Stimulated activated naive CD8-positive, alpha-beta T cell treated with anti-CD3 and anti-CD28 coated beads, Interleukin-15, amount 100 ng/mL, for 72 hours (primary cell): ENCODE measurements around the gene TPH1.

Experiments
- ATAC-seq: fragments of 150-1000 bp; cut with Tn5 transposase; 2 replicates; pipeline ENCODE4 v1.10.0; 2021; ENCODE audit warnings: mild to moderate bottlenecking, moderate library complexity
- DNase-seq, 2 donors: peaks; one replicate each; pipeline ENCODE4 v3.0.0; 2021 to 2022
- H3K27ac Mint-ChIP-seq, 2 donors: one replicate each; pipeline ENCODE4 v1.8.0; 2022; ENCODE audit warnings: mild to moderate bottlenecking in 2 of 2, mixed read lengths in 2 of 2, moderate library complexity in 2 of 2
- H3K27me3 Mint-ChIP-seq: one replicate; pipeline ENCODE4 v1.8.0; 2022; ENCODE audit warnings: mixed read lengths
- H3K4me1 Mint-ChIP-seq: one replicate; pipeline ENCODE4 v1.8.0; 2022; ENCODE audit warnings: mild to moderate bottlenecking, mixed read lengths
- H3K4me3 Mint-ChIP-seq, 2 donors: one replicate each; pipeline ENCODE4 v1.8.0; 2022; ENCODE audit warnings: mild to moderate bottlenecking in 2 of 2, mixed read lengths in 2 of 2, moderate library complexity in 1 of 2
- H3K9me3 Mint-ChIP-seq, 2 donors: one replicate each; pipeline ENCODE4 v1.8.0; 2022; ENCODE audit warnings: mixed read lengths in 2 of 2

Gene TPH1

DNA sequence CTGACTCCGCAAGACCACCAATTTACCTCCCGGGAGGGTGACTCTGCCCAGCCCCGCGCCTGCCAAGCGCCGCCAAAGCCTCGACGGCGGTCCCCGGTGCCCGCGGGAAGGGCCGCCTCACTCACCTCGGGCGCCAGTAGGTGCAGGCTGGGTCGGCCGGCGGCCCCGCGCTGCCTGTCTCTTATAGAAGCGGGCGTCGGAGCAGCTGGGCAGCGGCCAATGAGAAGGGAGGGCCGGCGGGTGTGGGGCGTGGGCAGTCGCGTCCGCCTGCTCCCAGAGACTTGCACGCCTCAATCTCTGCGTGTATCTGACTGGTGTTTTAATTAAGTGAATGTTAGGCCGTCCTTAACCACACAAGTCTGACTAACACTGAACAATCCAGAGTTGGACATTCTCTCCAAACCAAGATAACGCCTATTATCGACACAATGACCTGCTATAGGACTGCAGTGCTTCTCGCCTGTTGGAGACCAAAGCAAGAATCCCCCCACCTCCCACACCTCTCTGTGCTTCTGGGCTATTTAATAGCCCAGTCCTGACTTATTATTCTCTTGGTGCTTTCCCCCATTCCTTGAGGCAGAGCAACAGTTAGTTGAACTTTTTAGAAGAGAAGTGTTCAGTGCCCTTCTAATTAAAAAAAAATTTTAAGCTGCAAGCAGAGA, at the start of gene TPH1:
Gene TPH1 (minus strand): TSS at position 154 of the 662 bp plus-strand sequence. CDS start 5,507 bp downstream, outside the sequence.
- Mint-ChIP-seq H3K9me3 (peaks cover 8 to 15% of the 10 kb centered on the region in 2 donors), H3K27ac (no peak within 1 kb of the TSS), H3K27me3 (peaks cover 49% of the 10 kb centered on the region), H3K4me1 (no peaks in the 10 kb centered on the region), H3K4me3 (no peak within 1 kb of the TSS)
- DNase-seq: no peak
- ATAC-seq: peak; percentile 31

DNA sequence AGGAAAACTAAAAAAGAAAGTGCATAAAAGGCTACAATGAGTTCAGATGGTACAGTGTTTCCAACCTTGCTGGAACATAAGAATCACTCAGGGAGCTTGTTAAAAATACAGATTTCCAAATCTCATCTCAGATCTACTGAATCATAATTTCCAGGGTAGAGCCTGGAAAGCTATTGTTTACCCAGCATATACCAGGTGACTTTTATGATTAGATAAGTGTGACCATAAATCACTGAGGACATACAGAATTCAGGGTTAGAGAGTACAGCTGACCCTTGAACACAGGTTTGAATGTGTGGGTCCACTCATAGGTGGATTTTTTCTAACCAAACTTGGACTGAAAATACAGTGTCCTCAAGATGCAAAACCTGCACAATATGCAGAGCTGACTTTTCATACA, 47.9 kb upstream of the TPH1 start:
- ATAC-seq (no peak), DNase-seq (no peak)
- Mint-ChIP-seq H3K4me3 (no peak overlapping the region), H3K4me1 (no peaks in the 10 kb centered on the region), H3K9me3 (no peaks in the 10 kb centered on the region), H3K27ac (no peak overlapping the region), H3K27me3 (no peaks in the 10 kb centered on the region)

DNA sequence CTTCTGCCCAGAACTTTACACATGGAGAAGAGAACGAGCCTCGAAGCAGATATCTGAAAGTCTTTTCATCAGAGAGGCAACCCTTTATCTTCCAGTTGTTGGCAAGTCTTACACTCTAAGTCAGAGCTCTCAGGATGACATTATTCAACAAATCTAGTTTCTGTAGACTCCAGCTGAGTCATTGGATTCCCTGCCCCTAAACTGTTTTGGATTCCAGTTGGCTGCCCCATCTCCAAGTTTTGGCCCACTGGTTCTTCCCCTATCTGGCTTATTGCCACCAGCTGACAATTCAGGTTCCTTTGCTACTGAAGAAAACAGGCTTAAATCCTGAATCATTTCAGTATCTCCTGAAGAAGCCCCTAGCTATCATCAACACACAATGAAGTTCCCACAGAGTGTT, 45.7 kb upstream of the TPH1 start:
- Mint-ChIP-seq H3K4me3 (no peak overlapping the region), H3K27me3 (no peaks in the 10 kb centered on the region), H3K9me3 (no peaks in the 10 kb centered on the region), H3K27ac (no peak overlapping the region), H3K4me1 (no peaks in the 10 kb centered on the region)
- ATAC-seq: no peak
- DNase-seq: no peak

DNA sequence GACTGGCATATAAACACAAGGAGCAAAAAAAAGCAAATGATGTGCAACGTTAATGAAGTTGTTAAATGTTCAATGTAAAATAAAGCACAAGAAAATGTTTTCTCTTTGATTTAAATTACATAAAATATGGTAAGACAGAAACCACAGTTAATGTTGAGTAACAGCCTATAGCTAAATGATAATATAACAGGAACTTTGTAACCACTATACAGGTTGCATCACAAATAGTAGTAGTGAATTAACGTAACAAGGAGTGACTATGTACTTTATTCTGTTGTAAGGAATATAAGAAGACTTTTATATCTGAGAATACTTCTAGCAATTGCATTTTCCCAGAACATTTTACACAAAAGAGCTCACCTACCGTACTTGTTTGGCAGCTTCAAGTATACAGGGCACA, 42.9 kb upstream of the TPH1 start:
- H3K9me3 Mint-ChIP-seq: no peaks in the 10 kb centered on the region
- H3K27ac Mint-ChIP-seq: no peak overlapping the region
- no peaks in the 10 kb centered on the region for H3K27me3 Mint-ChIP-seq
- DNase-seq (no peak), ATAC-seq (no peak)
- no peaks in the 10 kb centered on the region for H3K4me1 Mint-ChIP-seq
- no peak overlapping the region for H3K4me3 Mint-ChIP-seq

DNA sequence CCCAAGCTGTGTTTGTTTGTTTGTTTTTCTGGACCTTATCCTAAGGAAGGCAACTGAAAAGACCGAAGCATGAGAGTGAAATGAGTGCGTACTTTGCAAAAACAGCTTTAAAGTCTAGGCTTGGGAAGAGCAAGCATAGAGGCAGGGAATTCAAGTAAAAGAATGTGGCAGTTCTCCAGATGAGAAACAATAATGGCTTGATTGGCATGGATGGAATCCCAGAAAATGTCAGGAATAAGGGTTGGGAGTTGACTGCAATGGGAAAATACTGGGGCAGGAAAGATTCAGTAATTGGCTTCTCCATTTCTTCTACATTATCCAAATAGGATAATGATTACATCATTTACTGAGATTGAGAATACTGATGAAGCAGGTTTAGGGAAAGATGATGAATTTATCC, 42.3 kb upstream of the TPH1 start:
- ATAC-seq: no peak
- DNase-seq: no peak
- H3K4me1 Mint-ChIP-seq: no peaks in the 10 kb centered on the region
- peak overlapping the region in 1 of 2 donors; percentile 50 for H3K27ac Mint-ChIP-seq
- no peaks in the 10 kb centered on the region for H3K9me3 Mint-ChIP-seq
- no peak overlapping the region for H3K4me3 Mint-ChIP-seq
- no peaks in the 10 kb centered on the region for H3K27me3 Mint-ChIP-seq

DNA sequence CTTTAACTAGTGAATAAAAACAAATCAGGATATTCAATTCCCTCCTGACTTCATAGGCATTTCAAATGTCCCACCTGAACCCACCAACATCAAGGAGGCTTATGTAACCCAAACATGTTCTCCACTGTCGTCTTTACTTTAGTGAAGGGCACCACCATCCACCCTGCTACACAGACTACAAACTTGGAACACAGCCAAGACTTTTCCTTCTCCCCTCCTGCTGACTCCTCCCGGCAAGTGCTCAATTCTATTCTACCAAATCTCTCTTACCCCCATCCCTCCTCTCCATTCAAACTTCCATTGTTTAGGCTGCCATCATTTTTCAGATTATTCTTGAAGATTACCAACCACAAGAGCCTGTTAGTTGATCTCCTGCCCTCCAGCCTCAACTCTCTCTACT, 35.5 kb upstream of the TPH1 start:
- H3K4me3 Mint-ChIP-seq: no peak overlapping the region
- ATAC-seq: no peak
- H3K27ac Mint-ChIP-seq: no peak overlapping the region
- no peaks in the 10 kb centered on the region for H3K4me1 Mint-ChIP-seq
- no peaks in the 10 kb centered on the region for H3K9me3 Mint-ChIP-seq
- H3K27me3 Mint-ChIP-seq: no peaks in the 10 kb centered on the region
- DNase-seq: no peak

DNA sequence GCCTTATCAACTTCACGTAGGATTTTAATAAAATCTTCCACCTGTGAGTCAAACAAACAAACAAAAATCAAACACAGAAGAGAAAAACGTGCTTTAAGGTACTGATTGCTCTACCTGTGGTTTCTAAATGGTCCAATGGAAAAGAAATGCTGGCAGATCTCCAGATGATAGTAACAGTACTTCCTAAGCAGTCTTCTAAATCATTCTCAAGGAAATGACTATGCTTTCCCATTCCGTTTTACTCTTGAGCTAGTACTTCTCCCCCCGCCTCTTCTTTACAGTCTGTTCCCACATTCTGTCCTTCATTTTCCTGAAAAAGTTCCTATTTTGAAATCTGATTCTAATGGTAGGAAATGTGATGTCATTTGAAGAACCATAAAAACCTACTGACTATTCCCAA, 34.4 kb upstream of the TPH1 start:
- Mint-ChIP-seq H3K4me1 (no peaks in the 10 kb centered on the region), H3K9me3 (no peaks in the 10 kb centered on the region), H3K27ac (peak overlapping the region in 1 of 2 donors; percentile 32), H3K4me3 (no peak overlapping the region), H3K27me3 (no peaks in the 10 kb centered on the region)
- DNase-seq: no peak
- no peak for ATAC-seq

DNA sequence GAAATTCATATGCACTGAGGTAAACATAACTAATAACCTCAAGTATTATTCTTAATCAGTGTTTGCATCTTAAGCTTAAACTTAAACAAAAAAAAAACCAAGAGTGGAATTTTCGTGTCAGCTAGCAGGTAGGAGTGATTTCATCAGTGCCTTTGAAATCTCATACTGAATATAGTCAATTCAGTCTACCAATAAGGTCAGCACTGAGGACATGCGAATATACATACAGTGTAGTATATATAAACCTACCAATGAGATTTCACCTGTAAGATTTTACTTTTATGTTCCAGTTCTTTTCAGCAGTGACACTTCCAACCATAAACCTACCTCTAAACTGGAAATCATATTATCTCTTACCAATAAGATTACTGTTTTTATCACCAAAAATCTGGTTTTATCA, 32.8 kb upstream of the TPH1 start:
- no peaks in the 10 kb centered on the region for H3K4me1 Mint-ChIP-seq
- no peak for ATAC-seq
- no peaks in the 10 kb centered on the region for H3K27me3 Mint-ChIP-seq
- H3K27ac Mint-ChIP-seq: no peak overlapping the region
- no peak for DNase-seq
- H3K4me3 Mint-ChIP-seq: no peak overlapping the region
- no peaks in the 10 kb centered on the region for H3K9me3 Mint-ChIP-seq

DNA sequence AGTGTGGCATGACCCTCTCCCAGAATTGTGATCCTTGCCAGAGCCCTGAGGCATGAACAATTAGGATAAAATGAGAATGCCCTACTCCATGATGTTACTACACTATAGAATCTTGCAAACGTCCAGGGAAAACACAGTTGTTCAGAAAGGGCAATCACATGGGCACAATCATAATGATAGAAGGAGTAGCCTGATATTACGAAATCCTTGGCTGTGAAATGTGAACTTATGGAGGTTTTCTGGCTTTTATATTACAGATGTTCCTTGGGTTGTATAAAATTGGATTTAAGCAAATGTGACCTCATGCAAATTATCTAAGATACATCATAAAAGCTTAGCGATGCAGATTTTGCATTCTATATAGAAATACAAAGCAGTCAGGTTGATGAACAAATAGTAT, 29.4 kb upstream of the TPH1 start:
- Mint-ChIP-seq H3K27ac (no peak overlapping the region), H3K9me3 (no peaks in the 10 kb centered on the region), H3K27me3 (no peaks in the 10 kb centered on the region), H3K4me1 (no peaks in the 10 kb centered on the region), H3K4me3 (no peak overlapping the region)
- DNase-seq (no peak), ATAC-seq (no peak)

DNA sequence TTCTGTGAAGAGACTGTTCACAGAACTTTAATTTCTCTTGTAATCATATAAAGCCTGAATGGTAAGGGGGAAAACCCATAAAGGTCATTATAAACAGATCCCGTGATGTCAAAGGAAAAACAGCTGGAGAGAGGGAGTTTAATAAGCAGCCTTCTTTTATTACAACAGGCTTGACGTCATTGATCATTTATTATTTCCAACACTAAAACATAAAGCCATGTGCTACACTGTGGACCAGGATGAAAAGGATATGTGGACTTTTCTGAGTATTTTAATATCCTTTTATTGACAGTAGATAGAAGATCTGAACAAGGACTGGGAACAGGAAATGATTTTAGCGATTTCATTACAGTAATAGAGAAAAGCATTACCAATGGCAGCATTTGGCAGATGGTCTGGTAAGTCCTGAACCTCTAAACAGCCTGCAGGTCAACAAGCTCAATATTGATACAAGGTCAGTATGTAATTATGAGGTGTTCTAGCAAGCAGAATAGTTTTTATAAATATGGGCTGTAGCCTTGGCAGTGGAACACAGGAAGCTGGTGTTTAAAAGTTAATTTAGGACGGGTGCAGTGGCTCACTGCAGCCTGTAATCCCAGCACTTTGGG, 25.1 kb upstream of the TPH1 start:
- no peaks in the 10 kb centered on the region for H3K27me3 Mint-ChIP-seq
- H3K27ac Mint-ChIP-seq: no peak overlapping the region
- no peaks in the 10 kb centered on the region for H3K4me1 Mint-ChIP-seq
- no peak overlapping the region for H3K4me3 Mint-ChIP-seq
- H3K9me3 Mint-ChIP-seq: no peaks in the 10 kb centered on the region
- DNase-seq (no peak), ATAC-seq (no peak)

DNA sequence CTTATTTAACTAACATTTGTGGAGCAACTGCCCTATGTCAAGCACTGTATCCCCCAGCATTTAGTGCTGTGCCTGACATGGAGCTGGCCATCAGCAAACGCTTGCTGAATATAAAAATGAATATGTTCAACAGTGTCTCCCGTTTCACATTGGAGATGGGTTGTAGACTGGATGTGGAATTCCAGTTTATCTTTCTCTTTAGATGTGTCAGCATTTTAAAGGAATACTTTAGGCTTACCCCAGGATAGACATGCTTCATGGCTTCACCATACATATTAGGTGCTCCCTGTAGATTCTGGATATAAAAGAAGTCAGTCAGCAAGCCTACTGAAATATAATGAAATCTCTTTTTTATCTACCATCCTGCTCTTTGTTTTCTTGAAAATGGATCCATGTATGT, 21.3 kb upstream of the TPH1 start:
- no peak overlapping the region for H3K27ac Mint-ChIP-seq
- no peaks in the 10 kb centered on the region for H3K27me3 Mint-ChIP-seq
- H3K4me3 Mint-ChIP-seq: no peak overlapping the region
- ATAC-seq: no peak
- DNase-seq: no peak
- no peaks in the 10 kb centered on the region for H3K9me3 Mint-ChIP-seq
- no peaks in the 10 kb centered on the region for H3K4me1 Mint-ChIP-seq

DNA sequence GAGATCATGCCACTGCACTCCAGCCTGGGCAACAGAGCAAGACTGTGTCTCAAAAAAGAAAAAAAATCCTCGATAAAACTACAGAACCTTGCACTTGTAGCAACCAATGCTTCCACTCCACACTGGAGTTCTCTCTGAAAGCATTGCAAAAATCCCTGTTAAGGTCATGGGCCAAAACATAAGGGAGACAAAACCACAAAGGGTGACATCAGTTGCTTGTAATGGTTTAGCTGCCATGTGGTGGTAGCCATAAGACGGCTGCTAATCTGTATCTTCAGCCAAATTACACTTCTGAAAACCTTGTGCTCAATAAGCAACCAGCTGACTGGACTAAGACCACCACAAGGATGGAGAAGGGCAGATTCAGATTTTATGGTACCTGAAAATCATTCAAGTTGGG, 20.6 kb upstream of the TPH1 start:
- H3K27ac Mint-ChIP-seq: no peak overlapping the region
- no peak for ATAC-seq
- H3K9me3 Mint-ChIP-seq: no peaks in the 10 kb centered on the region
- no peaks in the 10 kb centered on the region for H3K27me3 Mint-ChIP-seq
- no peak for DNase-seq
- H3K4me3 Mint-ChIP-seq: no peak overlapping the region
- no peaks in the 10 kb centered on the region for H3K4me1 Mint-ChIP-seq

DNA sequence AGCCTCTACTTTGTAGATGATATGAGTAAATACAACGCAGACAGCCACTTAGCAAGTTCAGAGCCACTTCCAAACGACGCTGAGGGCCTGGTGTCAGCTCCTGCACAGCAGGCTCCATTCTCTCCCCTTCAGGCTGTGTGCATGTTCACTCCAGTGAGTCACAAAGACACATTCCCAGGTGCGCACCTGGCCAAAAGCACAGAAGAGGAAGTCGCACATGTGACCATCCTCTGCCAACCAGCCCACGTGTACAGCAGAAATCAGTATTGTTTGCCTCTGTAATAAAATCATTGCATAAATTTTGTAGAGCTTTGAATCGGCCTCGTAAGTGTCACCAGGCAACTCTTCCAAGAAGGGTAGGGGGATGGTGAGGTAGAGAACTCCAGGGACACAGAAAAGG, 19.5 kb upstream of the TPH1 start:
- Mint-ChIP-seq H3K27me3 (no peaks in the 10 kb centered on the region), H3K4me3 (no peak overlapping the region), H3K4me1 (no peaks in the 10 kb centered on the region), H3K9me3 (no peaks in the 10 kb centered on the region), H3K27ac (no peak overlapping the region)
- no peak for DNase-seq
- no peak for ATAC-seq

DNA sequence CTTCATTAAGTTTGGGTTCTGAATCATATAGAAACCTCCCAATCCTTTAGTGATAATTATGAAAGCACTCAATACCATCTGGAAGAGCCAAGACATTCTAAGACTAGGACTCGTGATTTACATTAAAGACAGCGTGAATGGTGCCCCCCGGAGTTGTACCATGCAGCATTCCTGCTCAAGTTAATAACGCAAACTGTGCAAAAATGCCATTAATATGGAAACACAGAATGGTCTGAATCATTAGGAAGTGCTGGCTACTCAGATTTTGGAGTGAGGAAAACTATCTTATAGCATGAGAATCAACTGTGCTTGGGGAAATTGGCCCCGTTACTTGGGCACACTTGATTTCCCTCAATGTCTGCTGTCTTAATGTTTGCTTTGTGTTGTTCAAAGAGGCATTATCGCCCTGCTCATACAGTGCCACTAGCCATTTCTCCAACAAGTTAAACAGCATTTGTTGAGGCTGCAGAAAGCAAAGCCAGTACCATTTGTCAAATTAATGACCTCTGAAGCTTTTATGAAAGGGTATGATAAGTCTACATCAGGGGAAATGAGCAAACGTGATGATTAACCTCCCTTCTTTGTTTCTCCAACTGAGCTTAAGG, 18.5 kb upstream of the TPH1 start:
- Mint-ChIP-seq H3K4me3 (no peak overlapping the region), H3K4me1 (no peaks in the 10 kb centered on the region), H3K27ac (no peak overlapping the region), H3K9me3 (no peaks in the 10 kb centered on the region), H3K27me3 (no peaks in the 10 kb centered on the region)
- ATAC-seq: no peak
- DNase-seq: no peak

DNA sequence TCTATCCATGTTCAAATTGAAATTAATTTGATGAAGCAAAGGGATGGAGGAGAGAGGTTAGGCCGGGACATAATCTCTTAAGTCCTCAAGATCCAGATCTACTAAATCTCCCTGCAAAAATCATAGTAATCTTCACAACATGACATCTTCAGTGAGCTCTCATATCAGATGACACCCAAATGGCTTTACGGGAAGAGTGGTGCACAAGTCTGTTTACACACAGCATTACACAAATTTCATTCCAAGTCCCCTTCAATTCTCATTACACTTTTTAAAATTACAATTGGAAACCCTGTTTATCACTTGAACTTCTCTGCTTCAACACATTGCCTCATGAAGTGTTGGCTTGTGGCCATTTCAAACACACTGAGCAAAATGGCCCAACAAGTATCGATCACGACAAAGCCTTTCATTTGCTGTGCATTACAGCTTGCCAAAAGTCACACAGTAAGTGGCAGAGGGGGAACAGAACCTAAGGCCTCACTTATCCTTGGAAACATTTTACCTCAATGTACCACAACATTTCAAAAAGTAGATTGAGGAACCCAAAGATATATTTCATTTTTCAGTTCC, 17.9 kb upstream of the TPH1 start:
- Mint-ChIP-seq H3K27ac (no peak overlapping the region), H3K4me1 (no peaks in the 10 kb centered on the region), H3K27me3 (no peaks in the 10 kb centered on the region)

DNA sequence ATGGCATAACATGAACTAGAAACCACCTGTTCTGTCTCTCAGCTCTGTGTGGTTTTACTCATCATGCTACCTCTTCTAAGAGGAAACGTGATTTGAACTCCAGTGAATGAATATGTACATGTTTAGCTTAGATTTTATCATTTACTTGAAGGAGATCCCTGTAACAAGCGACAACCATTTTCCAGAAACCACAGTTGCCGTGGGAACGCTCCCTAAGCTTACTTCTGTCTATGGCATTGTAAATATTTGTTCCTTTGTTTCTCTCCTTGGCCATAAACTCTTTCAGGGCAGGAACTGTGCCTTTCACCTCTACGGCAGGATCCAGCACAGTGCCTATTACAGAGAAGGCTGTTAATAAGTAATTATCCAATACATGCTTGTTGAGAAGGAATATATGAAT, 17.1 kb upstream of the TPH1 start:
- Mint-ChIP-seq H3K4me3 (no peak overlapping the region), H3K4me1 (no peaks in the 10 kb centered on the region), H3K27me3 (no peaks in the 10 kb centered on the region)

More for the DNA sequence above, 17.9 kb upstream of the TPH1 start:
- ATAC-seq (no peak), DNase-seq (no peak)
- no peaks in the 10 kb centered on the region for H3K9me3 Mint-ChIP-seq
- no peak overlapping the region for H3K4me3 Mint-ChIP-seq

More for the DNA sequence above, 17.1 kb upstream of the TPH1 start:
- DNase-seq (no peak), ATAC-seq (no peak)
- no peaks in the 10 kb centered on the region for H3K9me3 Mint-ChIP-seq
- no peak overlapping the region for H3K27ac Mint-ChIP-seq
